Uterus (tissue), 4 donors: ENCODE results near the gene ARL6IP5. TPM values are rescaled to one million over a fixed set of nuclear protein-coding genes. Genes with fewer than 3 reads are reported as not detected.
A peak's percentile ranks its signal among the peaks of the same experiment; 100 is the strongest.

Experiments used
- DNase-seq, 2 donors: peaks; one replicate each; pipeline ENCODE4 v3.0.0-alpha.2; 2019 to 2020
- H3K27ac ChIP-seq, 2 donors: fragments of 200-600 bp; sonication (generic); 1 replicate in 1 of 2; 2 replicates in 1 of 2; pipeline ENCODE4 v1.5.1; 2016 to 2018
- H3K27me3 ChIP-seq, 2 donors: fragments of 200-600 bp; sonication (generic); one replicate each; pipeline ENCODE4 v1.5.1; 2018 to 2019; ENCODE audit warnings: control low read depth in 1 of 2
- H3K36me3 ChIP-seq, 2 donors: fragments of 200-600 bp; sonication (generic); one replicate each; pipeline ENCODE4 v1.5.1; 2019; ENCODE audit warnings: control low read depth in 1 of 2
- H3K4me1 ChIP-seq, 2 donors: fragments of 200-600 bp; sonication (generic); one replicate each; pipeline ENCODE4 v1.5.1; 2018 to 2019; ENCODE audit warnings: control low read depth in 1 of 2
- H3K4me3 ChIP-seq, 2 donors: fragments of 200-600 bp; sonication (generic); 1 replicate in 1 of 2; 2 replicates in 1 of 2; pipeline ENCODE4 v1.5.1; 2018 to 2019; ENCODE audit warnings: mild to moderate bottlenecking in 1 of 2
- H3K9me3 ChIP-seq, 2 donors: fragments of 200-600 bp; sonication (generic); one replicate each; pipeline ENCODE4 v1.5.1; 2019; ENCODE audit warnings: control low read depth in 1 of 2
- POLR2A ChIP-seq, 2 donors: fragments of 450-650 bp; IDR thresholded peaks; one replicate each; pipeline ENCODE4 v1.6.1; 2016; ENCODE audit warnings: antibody characterized with exemption in 2 of 2, mild to moderate bottlenecking in 1 of 2, moderate library complexity in 1 of 2
- intact Hi-C: fragments of 100-400 bp; cut with DNase I; formaldehyde crosslinking; loops from one replicate; pipeline ENCODE4 v1.15.1; 2023; ENCODE audit warnings: low total_unique reads
- total RNA-seq, 4 donors: library from RNA; depleted of rRNA in 3 of 4; stranded (reverse); fragments of >200 nt in 3 of 4; gene quantifications; one replicate each; pipeline versions ENCODE4 v1.1.0 to v1.2.4, GENCODE V29; 2014 to 2023
- TF ChIP-seq, protein P1 (sequence below), 4 experiments: fragments of 200-600 bp in 2 of 4; fragments of 450-650 bp in 2 of 4; sonication (generic) in 2 of 4; IDR thresholded peaks; one replicate each; pipeline ENCODE4 v1.5.1; 2016 to 2019; ENCODE audit warnings: antibody characterized with exemption in 4 of 4, mild to moderate bottlenecking in 2 of 4, moderate library complexity in 1 of 4
- donor health status: DM: yes; HTN: yes; CAD: no.

ARL6IP5 gene, protein sequence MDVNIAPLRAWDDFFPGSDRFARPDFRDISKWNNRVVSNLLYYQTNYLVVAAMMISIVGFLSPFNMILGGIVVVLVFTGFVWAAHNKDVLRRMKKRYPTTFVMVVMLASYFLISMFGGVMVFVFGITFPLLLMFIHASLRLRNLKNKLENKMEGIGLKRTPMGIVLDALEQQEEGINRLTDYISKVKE
- 100 to 1,000 TPM in 3 of 4 donors, 10 to 100 TPM in 1; 86.8 to 143 (median 120) TPM for total RNA-seq

- no peaks in the 10 kb centered on the region for H3K27me3 ChIP-seq
- peak within 1 kb of the TSS; percentile 87 to 90 for H3K4me3 ChIP-seq
- intact Hi-C loops, result no loop called here
- no peaks in the 10 kb centered on the region for H3K36me3 ChIP-seq
- peaks cover 8 to 14% of the 10 kb centered on the region in 2 donors for H3K4me1 ChIP-seq
- H3K9me3 ChIP-seq, result no peaks in the 10 kb centered on the region
- peak; percentile 91 to 92 for DNase-seq
- peak within 1 kb of the TSS; percentile 92 to 93 for H3K27ac ChIP-seq
- peak; percentile 48 to 61 for TF ChIP-seq POLR2A (IDR thresholded peaks at IDR 0.05)
- TF ChIP-seq, protein P1, sequence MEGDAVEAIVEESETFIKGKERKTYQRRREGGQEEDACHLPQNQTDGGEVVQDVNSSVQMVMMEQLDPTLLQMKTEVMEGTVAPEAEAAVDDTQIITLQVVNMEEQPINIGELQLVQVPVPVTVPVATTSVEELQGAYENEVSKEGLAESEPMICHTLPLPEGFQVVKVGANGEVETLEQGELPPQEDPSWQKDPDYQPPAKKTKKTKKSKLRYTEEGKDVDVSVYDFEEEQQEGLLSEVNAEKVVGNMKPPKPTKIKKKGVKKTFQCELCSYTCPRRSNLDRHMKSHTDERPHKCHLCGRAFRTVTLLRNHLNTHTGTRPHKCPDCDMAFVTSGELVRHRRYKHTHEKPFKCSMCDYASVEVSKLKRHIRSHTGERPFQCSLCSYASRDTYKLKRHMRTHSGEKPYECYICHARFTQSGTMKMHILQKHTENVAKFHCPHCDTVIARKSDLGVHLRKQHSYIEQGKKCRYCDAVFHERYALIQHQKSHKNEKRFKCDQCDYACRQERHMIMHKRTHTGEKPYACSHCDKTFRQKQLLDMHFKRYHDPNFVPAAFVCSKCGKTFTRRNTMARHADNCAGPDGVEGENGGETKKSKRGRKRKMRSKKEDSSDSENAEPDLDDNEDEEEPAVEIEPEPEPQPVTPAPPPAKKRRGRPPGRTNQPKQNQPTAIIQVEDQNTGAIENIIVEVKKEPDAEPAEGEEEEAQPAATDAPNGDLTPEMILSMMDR (IDR thresholded peaks at IDR 0.05), result no peak
These were observed at the start of gene ARL6IP5 for GRCh38 chr3:69084326-69085167. Gene ARL6IP5, plus strand, starts transcription at chr3:69084937. Its CDS starts 111 bp downstream, at chr3:69085048.

DNA sequence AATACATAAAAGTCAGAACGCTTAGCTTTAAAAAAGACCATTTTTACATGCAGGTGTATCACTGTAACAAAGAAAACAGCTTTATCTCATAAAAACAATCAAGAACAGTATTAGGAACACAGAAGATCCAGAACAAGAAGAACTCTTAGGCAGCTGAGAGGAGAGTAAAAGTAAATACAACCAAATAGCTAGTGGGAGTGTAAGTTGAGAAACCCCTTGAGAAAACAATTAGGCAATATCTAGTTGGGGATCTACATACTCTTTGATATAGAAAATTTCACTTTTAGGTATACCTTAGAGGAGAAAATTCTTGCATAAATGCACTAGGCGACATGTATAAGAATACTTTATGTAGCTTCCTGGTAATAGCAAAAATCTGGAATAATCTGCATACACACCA is 40.1 kb upstream of the ARL6IP5 start:
- intact Hi-C loops, result no loop called here
- no peaks in the 10 kb centered on the region for H3K9me3 ChIP-seq

DNA sequence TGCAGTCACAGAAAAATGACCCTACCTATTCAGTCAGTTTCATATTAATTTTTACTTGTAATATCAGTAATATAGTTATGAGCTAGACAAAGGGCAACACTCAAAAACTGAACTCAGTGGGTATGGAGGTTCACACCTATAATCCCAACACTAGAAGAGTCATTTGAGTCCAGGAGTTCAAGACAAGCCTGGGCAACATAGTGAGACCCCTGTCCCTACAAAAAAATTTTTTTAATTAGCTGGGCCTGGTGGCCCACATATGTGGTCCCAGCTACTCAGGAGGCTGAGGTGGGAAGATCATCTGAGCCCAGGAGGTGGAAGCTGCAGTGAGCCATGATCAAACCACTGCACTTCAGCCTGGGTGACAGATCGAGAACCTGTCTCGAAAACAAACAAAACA is 35.7 kb upstream of the ARL6IP5 start:
- Histone ChIP-seq H3K4me1 (no peaks in the 10 kb centered on the region), H3K27me3 (no peaks in the 10 kb centered on the region), H3K4me3 (no peak overlapping the region), H3K9me3 (no peaks in the 10 kb centered on the region), H3K36me3 (no peaks in the 10 kb centered on the region), H3K27ac (no peak overlapping the region)
- no peak for TF ChIP-seq POLR2A (IDR thresholded peaks at IDR 0.05)
- TF ChIP-seq, protein P1 (IDR thresholded peaks at IDR 0.05), result no peak
- no peak for DNase-seq
- intact Hi-C loops, result no loop called here

More for the DNA sequence above, 40.1 kb upstream of the ARL6IP5 start:
- Histone ChIP-seq H3K27ac (no peak overlapping the region), H3K36me3 (no peaks in the 10 kb centered on the region), H3K27me3 (no peaks in the 10 kb centered on the region), H3K4me1 (no peaks in the 10 kb centered on the region), H3K4me3 (no peak overlapping the region)
- TF ChIP-seq, protein P1 (IDR thresholded peaks at IDR 0.05), result no peak
- no peak for TF ChIP-seq POLR2A (IDR thresholded peaks at IDR 0.05)
- no peak for DNase-seq

DNA sequence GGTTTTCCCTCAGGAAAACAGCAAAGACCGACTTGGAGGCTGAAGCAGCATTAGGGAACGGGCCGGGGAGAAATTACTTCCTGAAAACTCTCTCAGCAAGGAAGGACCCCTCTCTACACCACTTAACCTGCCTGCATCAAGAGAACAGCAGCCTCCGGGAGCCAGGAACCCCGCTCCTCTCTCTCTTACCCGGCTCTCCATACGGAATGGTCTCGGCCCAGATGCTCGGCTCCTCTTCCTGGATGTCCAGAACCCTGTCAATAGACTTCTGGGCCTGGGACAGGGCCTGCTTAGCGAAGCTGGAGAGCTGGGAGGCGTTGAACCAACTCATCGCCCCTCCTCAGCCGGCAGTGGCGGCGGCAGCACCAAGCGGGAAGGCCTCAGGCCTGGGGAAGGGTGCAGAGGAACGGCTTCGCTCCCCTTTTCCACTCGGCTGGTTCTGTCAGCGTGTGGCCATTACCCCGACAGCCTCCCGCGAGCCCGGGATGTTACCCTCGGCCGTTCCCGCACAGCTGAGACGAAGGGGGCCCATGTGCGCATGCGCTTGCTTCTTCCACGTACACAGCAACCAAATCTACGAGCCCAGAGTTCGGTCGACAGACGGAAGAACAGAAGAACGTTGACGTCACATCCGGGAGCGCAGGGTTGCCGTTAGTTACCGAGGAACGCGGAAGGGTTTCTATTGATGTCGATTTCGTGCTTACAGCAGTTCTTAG is 32.8 kb upstream of the ARL6IP5 start, which contains the start of gene TMF1:
TMF1 (minus strand) TSS at position 578 of the 716 bp plus-strand sequence; CDS start at position 331, 247 bp downstream.
- intact Hi-C loops, result no loop called here
- H3K36me3 ChIP-seq, result no peaks in the 10 kb centered on the region

More for the DNA sequence above, 32.8 kb upstream of the ARL6IP5 start, which contains the start of gene TMF1:
- peak within 1 kb of the TSS; percentile 87 to 95 for H3K27ac ChIP-seq
- no peaks in the 10 kb centered on the region for H3K4me1 ChIP-seq
- peak; percentile 96 to 99 for DNase-seq
- TF ChIP-seq, protein P1 (IDR thresholded peaks at IDR 0.05), result no peak
- peak; percentile 75 to 83 for TF ChIP-seq POLR2A (IDR thresholded peaks at IDR 0.05)
- H3K9me3 ChIP-seq, result no peaks in the 10 kb centered on the region
- peak within 1 kb of the TSS; percentile 56 to 80 for H3K4me3 ChIP-seq
- no peaks in the 10 kb centered on the region for H3K27me3 ChIP-seq
